HCT116 (cell line): ENCODE results near the gene MTA1.
A peak's percentile ranks its signal among the peaks of the same experiment; 100 is the strongest.

Experiments
- CTCF ChIP-seq, 3 experiments: fragments of 200-600 bp in 1 of 3; sonication (generic) in 1 of 3; IDR thresholded peaks in 2 of 3; conservative IDR thresholded peaks in 1 of 3; 2 replicates each; pipeline ENCODE4 v1.5.1; 2012 to 2017; ENCODE audit warnings: low read depth in 2 of 3, low read length in 2 of 3, antibody characterized with exemption in 1 of 3, borderline replicate concordance in 1 of 3, control low read depth in 1 of 3, mild to moderate bottlenecking in 1 of 3, mixed read lengths in 1 of 3, mixed run types in 1 of 3, moderate library complexity in 1 of 3; ENCODE audit not compliant: insufficient read depth in 1 of 3
- EZH2 ChIP-seq: fragments of 200-600 bp; sonication (generic); IDR thresholded peaks from 2 replicates; pipeline ENCODE4 v1.6.1; 2017; ENCODE audit warnings: antibody characterized with exemption, mixed run types
- MAX ChIP-seq: IDR thresholded peaks from 2 replicates; pipeline ENCODE4 v1.6.1; 2012
- POLR2AphosphoS5 ChIP-seq: IDR thresholded peaks from 2 replicates; pipeline ENCODE4 v1.6.1; 2011; ENCODE audit warnings: mild to moderate bottlenecking, low read depth, low read length, moderate library complexity
- RAD21 ChIP-seq: IDR thresholded peaks from 2 replicates; pipeline ENCODE4 v1.6.1; 2012; ENCODE audit warnings: low read depth, mild to moderate bottlenecking
- SP1 ChIP-seq: IDR thresholded peaks from 2 replicates; pipeline ENCODE4 v1.6.1; 2012; ENCODE audit warnings: low read depth
- ZFX ChIP-seq: fragments of 450-650 bp; IDR thresholded peaks from 2 replicates; pipeline ENCODE4 v1.6.1; 2017

GRCh38 chr14:105471297-105471821 is 51.7 kb downstream of the MTA1 start:
- TF ChIP-seq SP1 (no peak), MAX (no peak), ZFX (no peak), POLR2AphosphoS5 (no peak), CTCF (IDR thresholded peaks at IDR 0.05 in 2 of 3, conservative IDR thresholded peaks at IDR 0.05 in 1 of 3; ENCODE audit: borderline replicate concordance in 1 of 3, insufficient read depth in 1 of 3, low read depth in 2 of 3, low read length in 2 of 3) (peak in 1 of 3 experiments; percentile 28; a peak in 2 of 6 replicates), RAD21 (no peak), EZH2 (no peak)
